ENCODE results near the gene TMED6.
A peak's percentile ranks its signal among the peaks of the same experiment; 100 is the strongest.

The TMED6 gene

DNA sequence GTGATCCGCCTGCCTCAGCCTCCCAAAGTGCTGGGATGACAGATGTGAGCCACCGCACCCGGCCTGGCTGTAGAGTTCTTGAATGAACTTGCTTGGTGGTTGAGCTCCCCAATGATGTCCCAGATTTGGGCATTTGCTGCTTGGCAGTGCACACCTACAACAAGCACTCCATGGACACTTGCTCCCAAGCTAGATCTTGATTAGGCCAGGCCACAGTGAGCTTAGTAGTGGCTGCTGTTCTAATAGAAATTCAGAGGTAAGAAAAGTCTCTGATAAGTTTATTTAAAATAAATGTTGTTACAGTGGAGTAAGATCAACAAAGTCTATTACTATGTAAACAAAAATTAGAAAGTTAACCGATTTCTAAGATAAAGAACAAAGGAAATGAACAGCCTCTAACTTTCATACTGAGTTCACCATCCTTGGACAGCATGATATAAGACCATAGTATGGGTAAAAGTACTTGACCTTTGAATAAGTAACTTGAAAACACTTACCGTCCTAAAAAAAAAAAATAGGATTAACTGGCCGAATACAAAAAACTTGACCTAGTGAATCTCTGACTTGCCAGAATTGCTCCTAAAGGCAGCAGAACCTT lies 951 bp downstream of the TMED6 start:
- peak overlapping the region; percentile 79 for H3K27ac ChIP-seq
- peaks cover 14% of the 10 kb centered on the region for H3K36me3 ChIP-seq
- H3K27me3 ChIP-seq (ENCODE audit: insufficient read depth, low read depth, severe bottlenecking): no peaks in the 10 kb centered on the region
- no peak for DNase-seq
- TF ChIP-seq, protein P1, sequence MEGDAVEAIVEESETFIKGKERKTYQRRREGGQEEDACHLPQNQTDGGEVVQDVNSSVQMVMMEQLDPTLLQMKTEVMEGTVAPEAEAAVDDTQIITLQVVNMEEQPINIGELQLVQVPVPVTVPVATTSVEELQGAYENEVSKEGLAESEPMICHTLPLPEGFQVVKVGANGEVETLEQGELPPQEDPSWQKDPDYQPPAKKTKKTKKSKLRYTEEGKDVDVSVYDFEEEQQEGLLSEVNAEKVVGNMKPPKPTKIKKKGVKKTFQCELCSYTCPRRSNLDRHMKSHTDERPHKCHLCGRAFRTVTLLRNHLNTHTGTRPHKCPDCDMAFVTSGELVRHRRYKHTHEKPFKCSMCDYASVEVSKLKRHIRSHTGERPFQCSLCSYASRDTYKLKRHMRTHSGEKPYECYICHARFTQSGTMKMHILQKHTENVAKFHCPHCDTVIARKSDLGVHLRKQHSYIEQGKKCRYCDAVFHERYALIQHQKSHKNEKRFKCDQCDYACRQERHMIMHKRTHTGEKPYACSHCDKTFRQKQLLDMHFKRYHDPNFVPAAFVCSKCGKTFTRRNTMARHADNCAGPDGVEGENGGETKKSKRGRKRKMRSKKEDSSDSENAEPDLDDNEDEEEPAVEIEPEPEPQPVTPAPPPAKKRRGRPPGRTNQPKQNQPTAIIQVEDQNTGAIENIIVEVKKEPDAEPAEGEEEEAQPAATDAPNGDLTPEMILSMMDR (IDR thresholded peaks at IDR 0.05; ENCODE audit: low read depth, low read length): no peak
- no peak overlapping the region for H3K4me3 ChIP-seq (ENCODE audit: low read depth, low read length)
- no peaks in the 10 kb centered on the region for H3K9me3 ChIP-seq (ENCODE audit: severe bottlenecking)

DNA sequence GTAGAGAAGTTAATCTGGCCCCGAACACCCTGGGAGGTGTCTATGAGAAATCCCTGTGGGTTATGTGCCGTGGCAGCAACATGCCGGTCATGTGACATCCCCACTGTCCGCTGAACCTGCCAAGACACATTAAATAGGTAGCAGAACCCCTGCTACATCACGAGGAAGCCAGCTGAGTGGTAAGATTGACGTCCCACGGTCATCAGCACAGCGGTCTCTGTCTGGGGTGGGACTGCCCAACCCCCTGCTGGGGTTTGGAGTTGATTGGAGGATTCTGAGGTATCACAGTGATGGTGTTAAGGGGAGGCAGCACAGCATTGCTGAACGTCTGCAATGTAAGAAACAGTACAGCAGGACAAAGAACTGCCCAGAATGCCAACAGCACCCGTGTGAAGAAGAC lies 2.0 kb downstream of the TMED6 start:
- DNase-seq: no peak
- Histone ChIP-seq H3K9me3 (ENCODE audit: severe bottlenecking) (no peaks in the 10 kb centered on the region), H3K36me3 (peaks cover 11% of the 10 kb centered on the region), H3K27ac (no peak overlapping the region), H3K4me3 (ENCODE audit: low read depth, low read length) (no peak overlapping the region), H3K27me3 (ENCODE audit: insufficient read depth, low read depth, severe bottlenecking) (no peaks in the 10 kb centered on the region)
- TF ChIP-seq, protein P1 (IDR thresholded peaks at IDR 0.05; ENCODE audit: low read depth, low read length): no peak

DNA sequence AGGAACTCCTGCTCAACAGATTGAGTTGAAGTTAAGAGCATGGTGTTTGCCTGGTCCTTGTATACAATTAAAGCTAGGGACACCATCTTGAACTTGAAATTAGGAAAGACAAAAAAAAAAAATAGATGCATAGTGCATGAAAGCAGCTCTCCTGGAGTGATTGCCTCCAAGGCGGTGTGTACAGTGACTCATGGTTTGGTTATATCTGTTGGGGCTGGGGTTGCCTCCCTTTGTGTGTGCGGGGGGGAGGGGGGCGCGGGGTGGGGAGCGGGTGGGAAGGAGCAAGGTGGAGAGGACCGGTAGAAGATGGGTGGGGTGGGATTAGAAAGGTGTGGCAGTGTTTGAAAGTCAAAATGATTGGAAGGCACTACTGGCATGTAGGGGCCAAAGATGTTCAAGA lies 3.4 kb downstream of the TMED6 start:
- H3K27me3 ChIP-seq (ENCODE audit: insufficient read depth, low read depth, severe bottlenecking): no peaks in the 10 kb centered on the region
- TF ChIP-seq, protein P1 (IDR thresholded peaks at IDR 0.05; ENCODE audit: low read depth, low read length): no peak
- no peak overlapping the region for H3K27ac ChIP-seq
- no peak for DNase-seq
- no peaks in the 10 kb centered on the region for H3K9me3 ChIP-seq (ENCODE audit: severe bottlenecking)
- no peak overlapping the region for H3K4me3 ChIP-seq (ENCODE audit: low read depth, low read length)
- H3K36me3 ChIP-seq: peaks cover 24% of the 10 kb centered on the region

DNA sequence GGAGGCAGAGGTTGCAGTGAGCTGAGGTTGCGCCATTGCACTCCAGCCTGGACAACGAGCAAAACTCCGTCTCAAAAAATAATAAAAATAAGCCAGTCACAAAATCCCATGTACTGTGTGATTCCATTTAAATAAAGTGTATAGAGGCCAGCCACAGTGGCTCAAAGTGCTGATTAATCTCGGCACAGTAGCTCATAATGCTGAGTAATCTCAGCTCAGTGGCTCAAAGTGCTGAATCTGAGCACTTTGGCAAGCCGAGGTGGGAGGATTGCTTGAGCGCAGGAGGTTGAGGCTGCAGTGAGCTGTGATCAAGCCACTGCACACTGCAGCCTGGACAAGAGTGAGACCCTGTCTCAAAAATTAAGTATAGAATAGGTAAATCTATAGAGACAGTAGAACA lies 4.9 kb downstream of the TMED6 start:
- no peak overlapping the region for H3K27ac ChIP-seq
- H3K9me3 ChIP-seq (ENCODE audit: severe bottlenecking): no peaks in the 10 kb centered on the region
- TF ChIP-seq, protein P1 (IDR thresholded peaks at IDR 0.05; ENCODE audit: low read depth, low read length): no peak
- no peak overlapping the region for H3K4me3 ChIP-seq (ENCODE audit: low read depth, low read length)
- DNase-seq: no peak
- H3K36me3 ChIP-seq: peaks cover 34% of the 10 kb centered on the region
- no peaks in the 10 kb centered on the region for H3K27me3 ChIP-seq (ENCODE audit: insufficient read depth, low read depth, severe bottlenecking)

DNA sequence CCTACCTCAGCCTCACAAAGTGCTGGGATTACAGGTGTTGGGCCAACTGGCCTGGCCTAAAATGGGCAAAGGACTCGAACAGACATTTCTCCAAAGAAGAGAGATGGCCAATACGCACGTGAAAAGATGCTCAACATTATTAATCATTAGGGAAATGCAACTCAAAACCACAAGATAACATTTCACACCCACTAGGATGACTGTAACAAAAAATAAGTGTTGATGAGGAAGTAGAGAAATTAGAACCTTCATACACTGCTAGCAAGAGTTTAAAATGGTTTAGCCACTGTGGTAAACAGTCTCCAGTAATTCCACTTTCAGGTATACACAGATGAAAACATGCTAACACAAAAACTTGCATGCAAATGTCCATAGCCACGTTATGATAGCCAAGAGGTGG lies 5.7 kb downstream of the TMED6 start:
- TF ChIP-seq, protein P1 (IDR thresholded peaks at IDR 0.05; ENCODE audit: low read depth, low read length): no peak
- peaks cover 42% of the 10 kb centered on the region for H3K36me3 ChIP-seq
- H3K27me3 ChIP-seq (ENCODE audit: insufficient read depth, low read depth, severe bottlenecking): no peaks in the 10 kb centered on the region
- no peaks in the 10 kb centered on the region for H3K9me3 ChIP-seq (ENCODE audit: severe bottlenecking)
- no peak for DNase-seq
- no peak overlapping the region for H3K4me3 ChIP-seq (ENCODE audit: low read depth, low read length)
- H3K27ac ChIP-seq: no peak overlapping the region

DNA sequence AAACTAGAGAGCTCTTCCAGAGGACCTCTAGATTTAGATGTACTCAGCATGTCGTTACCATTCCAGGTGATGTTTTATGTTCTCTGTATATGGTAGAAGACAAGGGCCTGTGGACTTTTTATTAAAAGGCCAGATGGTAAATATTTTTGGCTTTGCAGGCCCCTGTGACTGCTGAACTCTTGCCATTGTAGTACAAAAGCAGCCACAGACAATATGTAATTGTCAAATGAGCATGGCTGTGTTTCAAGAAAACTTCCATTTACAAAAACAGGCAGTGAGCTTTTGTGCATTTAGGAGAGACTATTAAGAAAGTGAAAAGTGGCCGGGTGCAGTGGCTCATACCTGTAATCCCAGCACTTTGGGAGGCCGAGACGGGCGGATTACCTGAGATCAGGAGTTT lies 7.4 kb downstream of the TMED6 start:
- peaks cover 40% of the 10 kb centered on the region for H3K36me3 ChIP-seq
- no peaks in the 10 kb centered on the region for H3K27me3 ChIP-seq (ENCODE audit: insufficient read depth, low read depth, severe bottlenecking)
- no peak overlapping the region for H3K4me3 ChIP-seq (ENCODE audit: low read depth, low read length)
- TF ChIP-seq, protein P1 (IDR thresholded peaks at IDR 0.05; ENCODE audit: low read depth, low read length): no peak
- no peak overlapping the region for H3K27ac ChIP-seq
- H3K9me3 ChIP-seq (ENCODE audit: severe bottlenecking): no peaks in the 10 kb centered on the region
- no peak for DNase-seq

Data from WERI-Rb-1 (cell line).